DND-41 (cell line): ENCODE measurements around the gene SSTR4.

Experiments
- CTCF ChIP-seq: IDR thresholded peaks from 2 replicates; pipeline ENCODE4 v1.5.1; 2012; ENCODE audit warnings: borderline replicate concordance, low read length, moderate library complexity, mild to moderate bottlenecking; ENCODE audit not compliant: poor library complexity, severe bottlenecking; ENCODE audit errors: extremely low read depth
- EZH2 ChIP-seq: IDR thresholded peaks from 3 replicates; pipeline ENCODE4 v1.6.1; 2012; ENCODE audit warnings: borderline replicate concordance, low read depth, mild to moderate bottlenecking, moderate library complexity, low read length, inconsistent platforms; ENCODE audit not compliant: severe bottlenecking

GRCh38 chr20:23037017-23037481 is 1.9 kb downstream of the SSTR4 start:
- TF ChIP-seq CTCF = no peak
- no peak for TF ChIP-seq EZH2
